CD14-positive monocyte (primary cell): ENCODE measurements around the gene HINT3. TPM values are rescaled to one million over a fixed set of nuclear protein-coding genes. Genes with fewer than 3 reads are reported as not detected.
A peak's percentile ranks its signal among the peaks of the same experiment; 100 is the strongest.

Experiments used
- DNase-seq, 3 donors: peaks; one replicate each; pipeline ENCODE4 v3.0.0-alpha.2; 2011 to 2022
- H2AFZ ChIP-seq: 2 replicates; pipeline ENCODE4 v1.6.0; 2012; ENCODE audit warnings: mild to moderate bottlenecking, low read depth, low read length, inconsistent platforms; ENCODE audit not compliant: insufficient read depth, poor library complexity, severe bottlenecking
- H3K27ac ChIP-seq, 2 donors: 1 replicate in 1 of 2; 2 replicates in 1 of 2; pipeline ENCODE4 v1.5.1; 2012 to 2013; ENCODE audit warnings: low read length in 2 of 2, control low read depth in 1 of 2, inconsistent platforms in 1 of 2, low read depth in 1 of 2, mild to moderate bottlenecking in 1 of 2
- H3K27me3 ChIP-seq, 2 donors: one replicate each; pipeline versions ENCODE4 v1.6.0 to v1.6.1; 2011 to 2013; ENCODE audit warnings: low read length in 2 of 2; ENCODE audit not compliant: control insufficient read depth in 2 of 2, insufficient read depth in 2 of 2
- H3K36me3 ChIP-seq, 2 donors: replicated peaks in 1 of 2; 1 replicate in 1 of 2; 2 replicates in 1 of 2; pipeline versions ENCODE4 v1.5.1 to v1.6.1; 2012 to 2013; ENCODE audit warnings: low read length in 2 of 2, control low read depth in 1 of 2, inconsistent platforms in 1 of 2, mild to moderate bottlenecking in 1 of 2; ENCODE audit not compliant: insufficient read depth in 2 of 2, control insufficient read depth in 1 of 2
- H3K4me1 ChIP-seq, 2 donors: 1 replicate in 1 of 2; 2 replicates in 1 of 2; pipeline versions ENCODE4 v1.5.1 to v1.6.1; 2012 to 2013; ENCODE audit warnings: low read length in 2 of 2, control low read depth in 1 of 2, inconsistent platforms in 1 of 2, mild to moderate bottlenecking in 1 of 2, moderate library complexity in 1 of 2; ENCODE audit not compliant: insufficient read depth in 2 of 2, control insufficient read depth in 1 of 2
- H3K4me2 ChIP-seq: replicated peaks from 2 replicates; pipeline ENCODE3; 2012; ENCODE audit warnings: low read length, moderate library complexity, mild to moderate bottlenecking; ENCODE audit not compliant: poor library complexity, severe bottlenecking; ENCODE audit errors: extremely low read depth
- H3K4me3 ChIP-seq, 3 experiments: fragments of 200-600 bp in 1 of 3; sonication (generic) in 1 of 3; replicated peaks in 1 of 3; 1 replicate in 2 of 3; 2 replicates in 1 of 3; pipeline ENCODE4 v1.5.1; 2011 to 2013; ENCODE audit warnings: low read length in 3 of 3, mild to moderate bottlenecking in 3 of 3, control low read depth in 2 of 3, low read depth in 2 of 3, inconsistent platforms in 1 of 3, moderate library complexity in 1 of 3
- H3K79me2 ChIP-seq: 2 replicates; pipeline ENCODE4 v1.6.0; 2012; ENCODE audit warnings: mild to moderate bottlenecking, control low read depth, inconsistent platforms, low read length, moderate library complexity; ENCODE audit not compliant: insufficient read depth
- H3K9ac ChIP-seq: 2 replicates; pipeline ENCODE4 v1.6.0; 2017; ENCODE audit warnings: low read length, mild to moderate bottlenecking; ENCODE audit not compliant: insufficient read depth, poor library complexity, severe bottlenecking
- H3K9me3 ChIP-seq, 2 donors: replicated peaks in 1 of 2; 1 replicate in 1 of 2; 2 replicates in 1 of 2; pipeline versions ENCODE4 v1.5.1 to v1.6.1; 2012 to 2013; ENCODE audit warnings: low read length in 2 of 2, control low read depth in 1 of 2; ENCODE audit not compliant: control insufficient read depth in 1 of 2, insufficient read depth in 1 of 2
- H4K20me1 ChIP-seq: 2 replicates; pipeline ENCODE4 v1.6.0; 2012; ENCODE audit warnings: mild to moderate bottlenecking, low read length, control low read depth, moderate library complexity; ENCODE audit not compliant: insufficient read depth
- H3K27ac Mint-ChIP-seq, 7 donors: one replicate each; pipeline ENCODE4 v1.8.0; 2020; ENCODE audit warnings: mild to moderate bottlenecking in 7 of 7, mixed read lengths in 7 of 7, moderate library complexity in 6 of 7, inconsistent platforms in 2 of 7
- H3K27me3 Mint-ChIP-seq, 3 donors: one replicate each; pipeline ENCODE4 v1.8.0; 2021 to 2022; ENCODE audit warnings: low read depth in 3 of 3, mild to moderate bottlenecking in 3 of 3, mixed read lengths in 3 of 3, moderate library complexity in 3 of 3, inconsistent platforms in 1 of 3
- H3K36me3 Mint-ChIP-seq, 2 donors: one replicate each; pipeline ENCODE4 v1.8.0; 2020; ENCODE audit warnings: mixed read lengths in 2 of 2, inconsistent platforms in 1 of 2, mild to moderate bottlenecking in 1 of 2
- H3K4me1 Mint-ChIP-seq: one replicate; pipeline ENCODE4 v1.8.0; 2020; ENCODE audit warnings: mild to moderate bottlenecking, mixed read lengths
- H3K4me3 Mint-ChIP-seq, 2 donors: one replicate each; pipeline ENCODE4 v1.8.0; 2020; ENCODE audit warnings: mild to moderate bottlenecking in 2 of 2, mixed read lengths in 2 of 2, moderate library complexity in 1 of 2
- H3K9me3 Mint-ChIP-seq, 7 donors: one replicate each; pipeline ENCODE4 v1.8.0; 2020 to 2022; ENCODE audit warnings: mixed read lengths in 7 of 7, mild to moderate bottlenecking in 6 of 7, moderate library complexity in 6 of 7, inconsistent platforms in 2 of 7
- WGBS: methylation state at CpG from one replicate; pipeline ENCODE4 v1.1.5; 2013; ENCODE audit warnings: missing lambda C conversion rate; ENCODE audit not compliant: insufficient coverage; 5-methylcytosine and 5-hydroxymethylcytosine counted together
- intact Hi-C, 2 donors: fragments of 100-400 bp; cut with micrococcal nuclease; formaldehyde crosslinking; loops; one replicate each; pipeline versions ENCODE4 v1.15.0 to v1.15.1; 2023
- polyA plus RNA-seq, 3 donors: library from polyadenylated mRNA; depleted of rRNA in 1 of 3; unstranded in 2 of 3; stranded (reverse) in 1 of 3; fragments of 300-500 nt in 2 of 3; fragments of >200 nt in 1 of 3; fragmentation: Illumina TruSeq in 2 of 3; gene quantifications; 1 replicate in 2 of 3; 2 replicates in 1 of 3; pipeline ENCODE4 v1.2.3, GENCODE V29; 2012 to 2021
- TF ChIP-seq, protein P1 (sequence below): fragments of 200-600 bp; IDR thresholded peaks from one replicate; pipeline ENCODE4 v1.8.0; 2022; ENCODE audit warnings: antibody characterized with exemption, mild to moderate bottlenecking

Gene HINT3
- polyA plus RNA-seq, 3 donors: 5.3 to 18.0 (median 12.3) TPM

DNA sequence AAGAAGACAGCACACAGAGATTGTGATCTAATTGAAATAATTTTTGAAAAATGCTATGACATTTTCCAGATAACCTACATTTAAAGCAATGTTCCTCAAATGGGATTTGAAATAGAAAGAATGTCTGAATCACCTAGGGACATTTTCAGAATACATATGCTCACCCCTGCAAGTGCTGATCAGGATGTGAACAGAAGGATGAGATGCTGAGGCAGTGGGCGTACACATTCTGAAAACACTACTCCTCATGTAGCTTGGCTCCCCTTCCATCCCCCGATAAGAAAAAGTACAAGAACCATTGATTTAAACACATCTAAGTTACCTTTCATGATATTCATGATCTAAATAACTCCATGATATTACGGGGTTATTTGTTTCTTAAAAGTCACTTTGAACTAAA, 29.9 kb upstream of the HINT3 start:
- H3K27ac ChIP-seq: no peak overlapping the region
- H3K79me2 ChIP-seq: peaks cover 5% of the 10 kb centered on the region
- H3K4me2 ChIP-seq: no peak overlapping the region
- DNase-seq: no peak
- no CpG with 5 or more reads among the region's 3 CpGs for WGBS
- Mint-ChIP-seq H3K4me3 (no peak overlapping the region), H3K9me3 (peaks cover 0 to 2% (median 0%) of the 10 kb centered on the region in 7 donors), H3K36me3 (peaks cover 50 to 64% of the 10 kb centered on the region in 2 donors), H3K27ac (no peak overlapping the region), H3K4me1 (peaks cover 38% of the 10 kb centered on the region), H3K27me3 (no peaks in the 10 kb centered on the region)
- H2AFZ ChIP-seq: no peak overlapping the region
- TF ChIP-seq, protein P1, sequence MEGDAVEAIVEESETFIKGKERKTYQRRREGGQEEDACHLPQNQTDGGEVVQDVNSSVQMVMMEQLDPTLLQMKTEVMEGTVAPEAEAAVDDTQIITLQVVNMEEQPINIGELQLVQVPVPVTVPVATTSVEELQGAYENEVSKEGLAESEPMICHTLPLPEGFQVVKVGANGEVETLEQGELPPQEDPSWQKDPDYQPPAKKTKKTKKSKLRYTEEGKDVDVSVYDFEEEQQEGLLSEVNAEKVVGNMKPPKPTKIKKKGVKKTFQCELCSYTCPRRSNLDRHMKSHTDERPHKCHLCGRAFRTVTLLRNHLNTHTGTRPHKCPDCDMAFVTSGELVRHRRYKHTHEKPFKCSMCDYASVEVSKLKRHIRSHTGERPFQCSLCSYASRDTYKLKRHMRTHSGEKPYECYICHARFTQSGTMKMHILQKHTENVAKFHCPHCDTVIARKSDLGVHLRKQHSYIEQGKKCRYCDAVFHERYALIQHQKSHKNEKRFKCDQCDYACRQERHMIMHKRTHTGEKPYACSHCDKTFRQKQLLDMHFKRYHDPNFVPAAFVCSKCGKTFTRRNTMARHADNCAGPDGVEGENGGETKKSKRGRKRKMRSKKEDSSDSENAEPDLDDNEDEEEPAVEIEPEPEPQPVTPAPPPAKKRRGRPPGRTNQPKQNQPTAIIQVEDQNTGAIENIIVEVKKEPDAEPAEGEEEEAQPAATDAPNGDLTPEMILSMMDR: no peak
- H3K4me3 ChIP-seq: no peak overlapping the region
- no peak overlapping the region for H3K9ac ChIP-seq
- H3K4me1 ChIP-seq: peaks cover 26 to 30% of the 10 kb centered on the region in 2 donors
- intact Hi-C loops: no loop called here
- H3K36me3 ChIP-seq: peaks cover 32 to 61% of the 10 kb centered on the region in 2 donors
- no peaks in the 10 kb centered on the region for H3K27me3 ChIP-seq
- H3K9me3 ChIP-seq: no peaks in the 10 kb centered on the region
- H4K20me1 ChIP-seq: no peaks in the 10 kb centered on the region

DNA sequence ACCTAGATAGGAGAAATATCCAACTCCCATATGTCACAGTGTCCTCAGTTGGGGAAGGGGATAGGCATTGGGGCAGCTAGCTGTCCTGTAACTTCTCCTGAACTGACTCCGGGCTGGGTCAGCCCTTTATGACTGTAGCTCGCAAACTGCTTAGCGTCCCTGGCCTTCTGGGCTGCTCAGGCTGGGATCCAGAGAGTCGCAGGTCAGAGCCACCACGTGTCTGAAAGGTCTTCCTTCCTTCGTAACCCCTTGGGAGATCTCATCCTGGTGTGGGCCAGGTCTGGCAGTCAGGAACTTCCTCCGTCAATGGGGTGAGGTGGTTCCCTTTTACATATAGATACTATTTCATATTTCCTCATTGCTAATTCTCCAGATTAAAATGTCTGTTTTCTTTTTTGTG, 28.8 kb upstream of the HINT3 start:
- H3K79me2 ChIP-seq: peaks cover 5% of the 10 kb centered on the region
- H3K27me3 Mint-ChIP-seq: no peaks in the 10 kb centered on the region
- peak overlapping the region; percentile 26 to 58 for H3K27ac ChIP-seq
- H4K20me1 ChIP-seq: no peaks in the 10 kb centered on the region
- peaks cover 22 to 54% of the 10 kb centered on the region in 2 donors for H3K36me3 ChIP-seq
- no peak overlapping the region for H2AFZ ChIP-seq
- WGBS: 73% methylated on average over 3 of the region's 7 CpGs
- H3K4me3 ChIP-seq: no peak overlapping the region
- H3K27ac Mint-ChIP-seq: peak overlapping the region in 5 of 7 donors; percentile 7 to 79 (median 74)
- no peak overlapping the region for H3K4me2 ChIP-seq
- peaks cover 0 to 2% (median 0%) of the 10 kb centered on the region in 7 donors for H3K9me3 Mint-ChIP-seq
- peak in 2 of 3 donors; percentile 15 to 33 for DNase-seq
- no peak overlapping the region for H3K9ac ChIP-seq
- no peak overlapping the region for H3K4me3 Mint-ChIP-seq
- TF ChIP-seq, protein P1: no peak
- H3K4me1 Mint-ChIP-seq: peaks cover 36% of the 10 kb centered on the region
- intact Hi-C loops: no loop called here
- H3K36me3 Mint-ChIP-seq: peaks cover 41 to 54% of the 10 kb centered on the region in 2 donors
- no peaks in the 10 kb centered on the region for H3K27me3 ChIP-seq
- H3K9me3 ChIP-seq: no peaks in the 10 kb centered on the region
- H3K4me1 ChIP-seq: peaks cover 26 to 30% of the 10 kb centered on the region in 2 donors
